SK-N-SH (cell line): ENCODE results near the gene ANGPTL8.

Source experiments
- CTCF ChIP-seq: fragments of 200-600 bp; sonication (generic); IDR thresholded peaks from 2 replicates; pipeline ENCODE4 v1.6.1; 2017; ENCODE audit warnings: antibody characterized with exemption, mild to moderate bottlenecking, moderate library complexity
- MEF2A ChIP-seq: IDR thresholded peaks from 2 replicates; pipeline ENCODE4 v1.4.0; 2012; ENCODE audit warnings: low read depth, borderline replicate concordance
- RAD21 ChIP-seq: IDR thresholded peaks from 2 replicates; pipeline ENCODE4 v1.6.1; 2012; ENCODE audit warnings: mild to moderate bottlenecking, low read length
- USF2 ChIP-seq: fragments of 150-350 bp; IDR thresholded peaks from 2 replicates; pipeline ENCODE4 v1.6.1; 2017; ENCODE audit warnings: antibody characterized with exemption, low read length, low read depth, borderline replicate concordance
- YY1 ChIP-seq: IDR thresholded peaks from 2 replicates; pipeline ENCODE4 v1.4.0; 2012; ENCODE audit warnings: low read depth, mild to moderate bottlenecking

GRCh38 chr19:11269408-11269807 is 30.0 kb downstream of the ANGPTL8 start:
- TF ChIP-seq CTCF (no peak), RAD21 (no peak), MEF2A (no peak), USF2 (no peak), YY1 (no peak)
